ENCODE results near the gene ADD3.
A peak's percentile ranks its signal among the peaks of the same experiment; 100 is the strongest.

The ADD3 gene

GRCh38 chr10:110153396-110153795 lies 145.6 kb downstream of the ADD3 start:
- DNase-seq (ENCODE audit: low read depth): no peak
- H3K4me3 ChIP-seq (ENCODE audit: low read depth, low read length): no peak overlapping the region
- TF ChIP-seq POLR2A (IDR thresholded peaks at IDR 0.05; ENCODE audit: extremely low read depth, insufficient read length): no peak

- DNase-seq (ENCODE audit: low read depth): no peak
- no peak overlapping the region for H3K4me3 ChIP-seq (ENCODE audit: low read depth, low read length)
- TF ChIP-seq MAX (IDR thresholded peaks at IDR 0.05; ENCODE audit: low read depth, low read length) (no peak), POLR2A (IDR thresholded peaks at IDR 0.05; ENCODE audit: extremely low read depth, insufficient read length) (no peak), MYC (IDR thresholded peaks at IDR 0.05; ENCODE audit: low read depth, low read length) (no peak)
- TF ChIP-seq, protein P1, sequence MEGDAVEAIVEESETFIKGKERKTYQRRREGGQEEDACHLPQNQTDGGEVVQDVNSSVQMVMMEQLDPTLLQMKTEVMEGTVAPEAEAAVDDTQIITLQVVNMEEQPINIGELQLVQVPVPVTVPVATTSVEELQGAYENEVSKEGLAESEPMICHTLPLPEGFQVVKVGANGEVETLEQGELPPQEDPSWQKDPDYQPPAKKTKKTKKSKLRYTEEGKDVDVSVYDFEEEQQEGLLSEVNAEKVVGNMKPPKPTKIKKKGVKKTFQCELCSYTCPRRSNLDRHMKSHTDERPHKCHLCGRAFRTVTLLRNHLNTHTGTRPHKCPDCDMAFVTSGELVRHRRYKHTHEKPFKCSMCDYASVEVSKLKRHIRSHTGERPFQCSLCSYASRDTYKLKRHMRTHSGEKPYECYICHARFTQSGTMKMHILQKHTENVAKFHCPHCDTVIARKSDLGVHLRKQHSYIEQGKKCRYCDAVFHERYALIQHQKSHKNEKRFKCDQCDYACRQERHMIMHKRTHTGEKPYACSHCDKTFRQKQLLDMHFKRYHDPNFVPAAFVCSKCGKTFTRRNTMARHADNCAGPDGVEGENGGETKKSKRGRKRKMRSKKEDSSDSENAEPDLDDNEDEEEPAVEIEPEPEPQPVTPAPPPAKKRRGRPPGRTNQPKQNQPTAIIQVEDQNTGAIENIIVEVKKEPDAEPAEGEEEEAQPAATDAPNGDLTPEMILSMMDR (IDR thresholded peaks at IDR 0.05; ENCODE audit: low read depth, low read length): no peak
Measured at GRCh38 chr10:110156046-110156445, 148.3 kb downstream of the ADD3 start.

GRCh38 chr10:110158051-110159005 lies 150.5 kb downstream of the ADD3 start:
- DNase-seq (ENCODE audit: low read depth): no peak
- H3K4me3 ChIP-seq (ENCODE audit: low read depth, low read length): no peak overlapping the region
- TF ChIP-seq POLR2A (IDR thresholded peaks at IDR 0.05; ENCODE audit: extremely low read depth, insufficient read length) (no peak), MAX (IDR thresholded peaks at IDR 0.05; ENCODE audit: low read depth, low read length) (no peak), MYC (IDR thresholded peaks at IDR 0.05; ENCODE audit: low read depth, low read length) (no peak)
- TF ChIP-seq, protein P1 (IDR thresholded peaks at IDR 0.05; ENCODE audit: low read depth, low read length): no peak

- H3K4me3 ChIP-seq (ENCODE audit: low read depth, low read length): no peak overlapping the region
- TF ChIP-seq MAX (IDR thresholded peaks at IDR 0.05; ENCODE audit: low read depth, low read length) (no peak), MYC (IDR thresholded peaks at IDR 0.05; ENCODE audit: low read depth, low read length) (no peak), POLR2A (IDR thresholded peaks at IDR 0.05; ENCODE audit: extremely low read depth, insufficient read length) (no peak)
- TF ChIP-seq, protein P1 (IDR thresholded peaks at IDR 0.05; ENCODE audit: low read depth, low read length): no peak
- no peak for DNase-seq (ENCODE audit: low read depth)
Measured at GRCh38 chr10:110160081-110160480, 152.3 kb downstream of the ADD3 start.

DNA sequence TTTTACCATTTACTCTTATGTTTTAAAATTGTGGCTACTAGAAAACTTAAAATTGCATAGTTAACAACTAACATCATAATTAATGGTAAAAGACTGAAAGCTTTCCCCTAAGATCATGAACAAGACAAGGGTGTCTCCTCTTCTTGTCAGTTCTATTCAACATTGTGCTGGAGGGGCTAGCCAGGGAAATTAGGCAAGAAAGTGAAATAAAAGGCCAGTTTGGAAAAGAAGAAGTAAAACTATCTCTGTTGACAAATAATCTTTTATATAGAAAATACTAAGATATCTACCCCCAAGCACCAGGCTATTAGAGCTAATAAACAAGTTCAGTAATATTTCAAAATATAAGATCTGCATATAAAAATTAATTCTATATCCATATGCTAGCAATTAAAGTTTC lies 152.7 kb downstream of the ADD3 start:
- DNase-seq (ENCODE audit: low read depth): no peak
- TF ChIP-seq, protein P1 (IDR thresholded peaks at IDR 0.05; ENCODE audit: low read depth, low read length): no peak
- TF ChIP-seq POLR2A (IDR thresholded peaks at IDR 0.05; ENCODE audit: extremely low read depth, insufficient read length) (no peak), MAX (IDR thresholded peaks at IDR 0.05; ENCODE audit: low read depth, low read length) (no peak), MYC (IDR thresholded peaks at IDR 0.05; ENCODE audit: low read depth, low read length) (no peak)
- no peak overlapping the region for H3K4me3 ChIP-seq (ENCODE audit: low read depth, low read length)

GRCh38 chr10:110162741-110163145 lies 155.0 kb downstream of the ADD3 start:
- H3K4me3 ChIP-seq (ENCODE audit: low read depth, low read length): no peak overlapping the region
- peak; percentile 44 for DNase-seq (ENCODE audit: low read depth)
- TF ChIP-seq MAX (IDR thresholded peaks at IDR 0.05; ENCODE audit: low read depth, low read length): no peak
- TF ChIP-seq, protein P1 (IDR thresholded peaks at IDR 0.05; ENCODE audit: low read depth, low read length): peak; percentile 1

All from NB4 (cell line).